Hepatocyte (in vitro differentiated cells): ENCODE data around the gene TBCEL. TPM values are rescaled to one million over a fixed set of nuclear protein-coding genes. Genes with fewer than 3 reads are reported as not detected.
A peak's percentile ranks its signal among the peaks of the same experiment; 100 is the strongest.

ENCODE experiments used
- DNase-seq: peaks from one replicate; pipeline ENCODE4 v3.0.0-alpha.2; 2016; ENCODE audit warnings: low spot score
- H2AFZ ChIP-seq: fragments of 200-600 bp; sonication (generic); 2 replicates; pipeline ENCODE4 v1.6.0; 2016; ENCODE audit warnings: antibody characterized with exemption, mild to moderate bottlenecking
- H3K27ac ChIP-seq: fragments of 200-600 bp; sonication (generic); 2 replicates; pipeline ENCODE4 v1.5.1; 2016; ENCODE audit warnings: mild to moderate bottlenecking
- H3K27me3 ChIP-seq: fragments of 200-600 bp; sonication (generic); 2 replicates; pipeline ENCODE4 v1.6.1; 2016
- H3K36me3 ChIP-seq: fragments of 200-600 bp; sonication (generic); replicated peaks from 2 replicates; pipeline ENCODE4 v1.5.1; 2016; ENCODE audit warnings: low read depth; ENCODE audit not compliant: insufficient read depth
- H3K4me1 ChIP-seq: fragments of 200-600 bp; sonication (generic); 2 replicates; pipeline ENCODE4 v1.5.1; 2016; ENCODE audit warnings: mild to moderate bottlenecking, moderate library complexity; ENCODE audit not compliant: insufficient read depth
- H3K4me2 ChIP-seq: fragments of 200-600 bp; sonication (generic); 2 replicates; pipeline ENCODE4 v1.6.0; 2016
- H3K4me3 ChIP-seq: fragments of 200-600 bp; sonication (generic); 2 replicates; pipeline ENCODE4 v1.5.1; 2016; ENCODE audit warnings: mild to moderate bottlenecking
- H3K79me2 ChIP-seq: fragments of 200-600 bp; sonication (generic); 2 replicates; pipeline ENCODE4 v1.6.0; 2017; ENCODE audit warnings: mild to moderate bottlenecking
- H3K9me2 ChIP-seq: fragments of 200-600 bp; sonication (generic); replicated peaks from 2 replicates; pipeline ENCODE4 v1.6.0; 2017; ENCODE audit warnings: mild to moderate bottlenecking; ENCODE audit not compliant: insufficient read depth
- H3K9me3 ChIP-seq: fragments of 200-600 bp; sonication (generic); 2 replicates; pipeline ENCODE4 v1.5.1; 2016; ENCODE audit warnings: low read depth, mild to moderate bottlenecking
- H4K20me1 ChIP-seq: fragments of 200-600 bp; sonication (generic); 2 replicates; pipeline ENCODE4 v1.6.0; 2016; ENCODE audit warnings: mild to moderate bottlenecking; ENCODE audit not compliant: insufficient read depth, poor library complexity, severe bottlenecking
- CTCF ChIP-seq: fragments of 200-600 bp; sonication (generic); IDR thresholded peaks from 2 replicates; pipeline ENCODE4 v1.5.1; 2016; ENCODE audit warnings: antibody characterized with exemption, mild to moderate bottlenecking; ENCODE audit not compliant: poor library complexity
- EZH2 ChIP-seq: fragments of 200-600 bp; sonication (generic); IDR thresholded peaks from 2 replicates; pipeline ENCODE4 v1.6.1; 2016; ENCODE audit warnings: antibody characterized with exemption, mild to moderate bottlenecking, borderline replicate concordance
- EZH2phosphoT487 ChIP-seq: fragments of 200-600 bp; sonication (generic); IDR thresholded peaks from one replicate; pipeline ENCODE4 v1.6.1; 2018; ENCODE audit warnings: antibody characterized with exemption, mild to moderate bottlenecking, low read depth, moderate library complexity; ENCODE audit not compliant: unreplicated experiment, severe bottlenecking
- WGBS: methylation state at CpG from one replicate; pipeline ENCODE4 v1.1.6; 2016; ENCODE audit warnings: low lambda C conversion rate; ENCODE audit errors: missing lambda C conversion rate; 5-methylcytosine and 5-hydroxymethylcytosine counted together
- polyA plus RNA-seq: library from polyadenylated mRNA; unstranded; fragments of >200 nt; fragmentation: Nextera tagmentation; extraction: Ambion mirVana; gene quantifications from 2 replicates; pipeline ENCODE4 v1.2.1, GENCODE V29; 2016
- total RNA-seq: library from RNA; depleted of rRNA; stranded (reverse); fragments of >200 nt; gene quantifications from 2 replicates; pipeline ENCODE4 v1.2.3, GENCODE V29; 2014

TBCEL gene
- 16.7 and 19.3 TPM in 2 replicates for total RNA-seq
- 7.2 and 9.2 TPM in 2 replicates for polyA plus RNA-seq

GRCh38 chr11:121023848-121024751 lies at the start of gene TBCEL:
Gene TBCEL (plus strand): TSS chr11:121024102. CDS start chr11:121045691, 21,589 bp downstream.
- TF ChIP-seq EZH2phosphoT487 (no peak), EZH2 (no peak), CTCF (no peak)
- peak within 1 kb of the TSS; percentile 45 for H3K27ac ChIP-seq

DNA sequence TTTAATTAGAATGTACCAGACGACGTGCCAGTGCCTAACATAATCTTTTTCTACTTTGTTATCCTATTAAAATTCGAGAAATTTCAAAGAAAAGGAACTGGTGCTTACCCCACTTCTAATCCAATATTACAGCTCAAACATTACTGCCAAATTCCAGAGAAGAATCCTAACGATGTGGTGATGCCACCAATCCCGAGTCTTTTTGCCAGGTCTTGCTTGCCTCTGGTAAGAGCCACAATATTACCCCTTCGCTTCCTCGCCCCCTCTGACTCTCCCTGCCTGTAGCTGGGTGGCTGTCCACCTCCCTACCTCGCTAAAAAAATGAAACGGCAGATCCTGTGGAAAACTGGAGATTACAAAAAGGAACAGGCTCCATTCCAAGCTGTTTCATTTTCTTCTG lies 49.4 kb upstream of the TBCEL start:
- no peaks in the 10 kb centered on the region for H3K9me2 ChIP-seq
- no peak for DNase-seq
- no peaks in the 10 kb centered on the region for H3K9me3 ChIP-seq
- no peaks in the 10 kb centered on the region for H3K36me3 ChIP-seq
- WGBS: 78% methylated on average over 9 of the region's 9 CpGs
- H4K20me1 ChIP-seq: no peaks in the 10 kb centered on the region
- H3K4me2 ChIP-seq: no peak overlapping the region
- no peak for TF ChIP-seq CTCF
- TF ChIP-seq EZH2: no peak
- TF ChIP-seq EZH2phosphoT487: no peak
- H3K79me2 ChIP-seq: no peaks in the 10 kb centered on the region
- no peak overlapping the region for H3K4me3 ChIP-seq
- H3K27ac ChIP-seq: no peak overlapping the region
- H3K4me1 ChIP-seq: no peaks in the 10 kb centered on the region
- H2AFZ ChIP-seq: no peak overlapping the region
- H3K27me3 ChIP-seq: peaks cover 16% of the 10 kb centered on the region

More at GRCh38 chr11:121023848-121024751, at the start of gene TBCEL:
- Histone ChIP-seq H3K79me2 (peaks cover 48% of the 10 kb centered on the region), H3K4me1 (peaks cover 15% of the 10 kb centered on the region), H3K27me3 (no peaks in the 10 kb centered on the region), H3K9me3 (no peaks in the 10 kb centered on the region), H3K4me3 (peak within 1 kb of the TSS; percentile 59), H3K36me3 (no peaks in the 10 kb centered on the region), H2AFZ (peak within 1 kb of the TSS; percentile 76), H3K4me2 (peak within 1 kb of the TSS; percentile 95), H4K20me1 (peaks cover 5% of the 10 kb centered on the region), H3K9me2 (no peaks in the 10 kb centered on the region)
- 1% methylated on average over 42 of the region's 54 CpGs for WGBS
- DNase-seq: peak; percentile 92

GRCh38 chr11:120974965-120975364 lies 48.9 kb upstream of the TBCEL start:
- no peaks in the 10 kb centered on the region for H3K36me3 ChIP-seq
- WGBS: 40% methylated on average over 4 of the region's 4 CpGs
- H3K4me3 ChIP-seq: no peak overlapping the region
- no peak overlapping the region for H3K27ac ChIP-seq
- H3K27me3 ChIP-seq: peaks cover 16% of the 10 kb centered on the region
- no peaks in the 10 kb centered on the region for H3K4me1 ChIP-seq
- no peak overlapping the region for H2AFZ ChIP-seq
- H3K79me2 ChIP-seq: no peaks in the 10 kb centered on the region
- no peaks in the 10 kb centered on the region for H3K9me3 ChIP-seq
- H3K9me2 ChIP-seq: no peaks in the 10 kb centered on the region
- TF ChIP-seq EZH2phosphoT487 (no peak), EZH2 (no peak), CTCF (no peak)
- H4K20me1 ChIP-seq: no peaks in the 10 kb centered on the region
- H3K4me2 ChIP-seq: no peak overlapping the region
- DNase-seq: no peak
